ENCODE results near the gene MED22.
"Not testable (repeated sequence)": the region's sequence is repeated elsewhere in the genome, so short reads cannot be mapped to it uniquely, and the experiment has no call there.

Gene MED22

DNA sequence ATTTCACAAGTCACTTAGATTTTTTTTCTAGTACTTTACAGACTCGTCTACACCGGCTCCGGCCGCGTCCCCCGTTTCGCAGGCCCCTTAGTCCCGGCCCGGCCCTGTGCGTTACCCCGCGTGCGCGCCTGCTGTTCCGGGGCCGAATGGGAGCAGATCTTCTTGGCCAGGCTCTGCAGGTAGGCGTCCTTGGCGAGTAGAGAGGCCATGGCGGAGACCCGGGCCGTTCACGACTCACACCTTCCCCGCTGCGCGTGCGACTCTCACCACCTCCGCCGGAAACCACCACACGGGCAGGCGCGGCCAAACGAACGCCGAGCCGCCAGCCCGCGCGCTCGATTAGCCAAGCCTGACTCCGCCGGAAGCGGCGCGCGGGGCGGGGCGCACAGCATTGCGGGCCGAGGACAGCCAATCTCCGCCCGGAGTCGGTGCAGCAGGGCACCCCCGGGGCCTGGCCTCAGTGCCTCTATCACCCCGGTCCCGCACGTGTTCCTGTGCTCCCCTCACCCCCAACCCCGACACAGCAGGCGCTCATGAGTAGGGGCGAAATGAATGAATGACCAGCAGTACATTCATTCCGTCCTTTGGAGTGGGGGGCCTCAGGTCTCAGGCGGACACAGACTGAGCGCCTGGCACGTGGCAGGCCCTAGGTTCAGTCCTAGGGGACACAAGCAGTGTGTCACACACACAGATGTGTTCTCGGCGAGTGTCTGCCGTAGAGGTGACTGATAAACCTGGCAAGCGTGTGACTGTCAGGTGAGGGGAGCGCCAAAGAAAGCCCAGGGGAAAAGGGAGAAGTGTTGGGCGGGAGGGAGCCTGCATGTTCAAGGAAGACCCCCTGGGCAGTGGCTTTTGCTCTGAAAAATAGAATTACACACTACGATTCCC lies 11.8 kb downstream of the MED22 start, which contains the start of gene SURF6:
TSS of gene SURF6 (minus strand) at position 265 of the 888 bp plus-strand sequence. CDS start at position 209, 56 bp downstream.
- peak; percentile 71 for DNase-seq (ENCODE audit: low read depth in 2 of 2)

DNA sequence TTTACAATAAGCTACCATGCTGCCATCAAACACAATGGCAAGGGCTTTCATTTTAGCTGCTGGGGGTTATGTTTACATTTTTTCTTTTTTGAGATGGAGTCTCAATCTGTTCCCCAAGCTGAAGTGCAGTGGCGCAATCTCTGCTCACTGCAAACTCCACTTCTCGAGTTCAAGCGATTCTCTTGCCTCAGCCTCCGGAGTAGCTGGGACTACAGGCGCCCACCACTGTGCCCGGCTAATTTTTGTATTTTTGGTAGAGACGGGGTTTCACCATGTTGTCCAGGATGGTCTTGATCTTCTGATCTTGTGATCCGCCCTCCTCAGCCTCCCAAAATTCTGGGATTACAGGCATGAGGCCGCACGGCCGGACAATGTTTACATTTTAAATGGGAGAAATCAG lies 13.0 kb downstream of the MED22 start:
- not testable (repeated sequence) for DNase-seq (ENCODE audit: low read depth in 2 of 2)

DNA sequence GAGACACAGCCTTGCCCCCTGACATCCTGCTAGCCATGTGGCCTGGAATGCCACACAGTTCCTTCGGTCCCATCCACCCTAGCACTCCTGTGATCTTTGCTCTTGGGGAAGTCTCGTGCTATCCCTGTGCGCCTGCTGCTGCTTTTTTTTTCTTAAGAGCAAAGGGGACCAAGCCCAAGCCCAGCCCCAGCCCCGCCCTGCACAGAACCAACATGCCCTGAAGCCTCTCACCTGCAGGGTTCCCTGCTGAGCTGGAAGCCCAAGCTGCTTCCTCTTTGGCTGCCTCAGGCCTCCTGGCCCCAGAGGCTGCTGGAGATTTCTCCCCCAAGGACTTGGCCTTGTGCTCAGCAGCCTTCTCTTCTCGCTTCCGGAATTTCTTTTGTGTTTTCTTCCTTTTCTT lies 13.8 kb downstream of the MED22 start:
- DNase-seq (ENCODE audit: low read depth in 2 of 2): no peak

- DNase-seq (ENCODE audit: low read depth in 2 of 2): no peak
Observed at GRCh38 chr9:133333566-133333965, 14.4 kb downstream of the MED22 start.

DNA sequence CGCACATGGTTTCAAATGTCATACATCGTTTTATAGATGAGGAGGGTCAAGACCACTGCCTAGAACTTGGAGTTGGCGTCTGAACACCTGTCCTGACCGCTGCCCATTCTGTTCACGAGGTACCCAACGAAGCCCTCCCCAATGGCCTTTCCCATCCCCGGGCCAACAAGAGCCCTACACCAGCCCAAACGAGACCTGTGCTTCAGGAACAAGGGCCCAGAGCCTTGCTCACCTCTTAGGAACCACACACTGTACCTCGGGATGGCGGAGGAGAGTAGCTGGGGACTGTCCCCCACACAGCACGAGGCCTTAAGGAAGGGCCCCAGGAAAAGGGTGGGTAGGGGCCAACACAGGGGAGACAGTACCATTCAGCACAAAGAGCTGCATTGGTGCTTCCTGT lies 14.9 kb downstream of the MED22 start:
- DNase-seq (ENCODE audit: low read depth in 2 of 2): no peak

- no peak for DNase-seq (ENCODE audit: low read depth in 2 of 2)
Observed at GRCh38 chr9:133332381-133332730, 15.6 kb downstream of the MED22 start.

DNA sequence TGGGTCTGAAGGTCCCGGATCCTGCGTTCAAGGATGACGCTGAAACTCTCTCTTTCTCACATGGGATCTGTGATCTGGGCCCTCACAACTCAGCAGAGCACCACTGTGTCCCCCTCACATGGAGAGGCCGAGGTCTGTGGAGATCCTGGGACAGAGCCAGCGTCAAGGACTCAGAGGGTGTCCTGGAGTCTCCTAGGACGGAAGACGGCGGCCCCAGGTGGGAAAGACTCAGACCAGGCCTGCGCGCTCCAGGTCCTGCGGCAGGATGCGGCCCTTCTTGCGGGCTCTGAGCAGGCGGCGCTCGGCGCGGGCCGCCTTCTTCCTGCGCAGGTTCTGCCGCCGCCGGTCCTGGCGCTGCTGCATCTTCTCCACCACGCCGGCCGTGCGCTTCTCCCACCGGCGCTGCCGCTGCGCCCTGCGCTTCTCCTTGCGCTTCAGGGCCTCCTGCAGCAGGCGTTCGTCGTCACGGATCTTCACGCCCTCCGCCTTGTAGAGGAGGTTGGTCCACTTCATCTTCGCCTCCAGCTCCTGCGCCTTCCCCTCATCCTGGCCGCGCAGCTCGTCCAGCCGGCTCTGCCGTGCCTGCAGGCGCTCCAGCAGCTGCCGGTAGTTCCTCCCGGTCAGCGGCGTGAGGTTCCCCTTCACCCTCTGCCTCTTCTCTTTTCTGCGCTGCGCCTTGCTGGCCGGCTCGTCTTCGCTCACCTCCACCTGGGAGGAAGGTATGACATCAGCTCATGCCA lies 16.1 kb downstream of the MED22 start:
- DNase-seq (ENCODE audit: low read depth in 2 of 2): no peak

DNA sequence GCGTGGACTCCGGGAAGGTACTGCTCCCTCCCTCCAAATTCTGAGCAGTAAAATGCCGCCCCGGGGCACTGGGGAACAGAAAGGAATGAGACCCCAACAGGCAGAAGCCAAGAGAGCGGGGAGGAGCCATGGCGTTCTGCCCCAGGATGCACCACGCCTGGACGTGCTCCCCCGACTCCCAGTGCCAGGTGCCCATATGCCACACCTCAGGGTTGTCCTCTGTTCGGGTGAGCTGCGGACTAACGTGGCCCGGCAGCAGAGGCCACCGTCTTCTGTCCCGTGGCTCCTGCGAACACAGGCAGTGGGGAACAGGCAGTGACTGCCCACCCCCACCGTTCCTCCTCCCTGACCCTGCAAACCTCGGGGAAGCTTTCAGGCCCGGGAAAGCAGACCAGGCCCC lies 16.7 kb downstream of the MED22 start:
- DNase-seq (ENCODE audit: low read depth in 2 of 2): no peak

GRCh38 chr9:133329306-133330156 lies 18.4 kb downstream of the MED22 start:
- DNase-seq (ENCODE audit: low read depth in 2 of 2): not testable (repeated sequence)

- no peak for DNase-seq (ENCODE audit: low read depth in 2 of 2)
Observed at GRCh38 chr9:133327834-133328484, 20.0 kb downstream of the MED22 start.

GRCh38 chr9:133327021-133327420 lies 20.9 kb downstream of the MED22 start:
- not testable (repeated sequence) for DNase-seq (ENCODE audit: low read depth in 2 of 2)

DNA sequence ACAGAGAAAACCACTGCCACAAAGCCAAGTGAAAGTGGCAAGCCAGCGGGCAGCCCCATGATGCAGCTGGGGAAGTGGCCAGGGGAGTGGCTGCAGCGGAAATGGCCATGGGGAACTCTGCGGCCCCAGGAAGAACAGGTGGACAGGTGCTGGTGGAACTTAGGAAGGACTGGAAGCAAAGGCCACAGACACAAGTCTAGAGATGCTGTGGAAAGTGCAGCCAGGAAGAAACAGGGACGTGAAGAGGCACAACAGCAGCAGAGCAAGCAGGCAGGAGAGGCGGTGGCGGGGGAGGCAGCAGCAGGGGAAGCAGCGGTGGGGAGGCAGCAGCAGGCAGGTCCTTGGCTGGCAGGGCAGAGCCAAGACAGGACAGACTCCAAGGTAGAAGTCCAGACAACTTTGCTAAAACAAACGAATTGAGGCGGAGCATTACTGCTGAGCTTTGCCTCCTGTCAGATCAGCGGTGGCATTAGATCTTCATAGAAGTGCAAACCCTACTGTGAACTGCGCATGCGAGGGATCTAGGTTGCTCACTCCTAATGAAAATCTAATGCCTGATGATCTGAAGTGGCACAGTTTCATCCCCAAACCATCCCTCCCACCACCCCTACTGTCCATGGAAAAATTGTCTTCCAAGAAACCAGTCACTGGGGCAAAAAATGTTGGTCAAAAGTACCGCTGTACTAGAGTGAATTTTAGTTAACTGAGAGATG lies 23.8 kb downstream of the MED22 start:
- DNase-seq (ENCODE audit: low read depth in 2 of 2): no peak

GRCh38 chr9:133323211-133323610 lies 24.7 kb downstream of the MED22 start:
- no peak for DNase-seq (ENCODE audit: low read depth in 2 of 2)

GRCh38 chr9:133322701-133323100 lies 25.2 kb downstream of the MED22 start:
- DNase-seq (ENCODE audit: low read depth in 2 of 2): no peak

DNA sequence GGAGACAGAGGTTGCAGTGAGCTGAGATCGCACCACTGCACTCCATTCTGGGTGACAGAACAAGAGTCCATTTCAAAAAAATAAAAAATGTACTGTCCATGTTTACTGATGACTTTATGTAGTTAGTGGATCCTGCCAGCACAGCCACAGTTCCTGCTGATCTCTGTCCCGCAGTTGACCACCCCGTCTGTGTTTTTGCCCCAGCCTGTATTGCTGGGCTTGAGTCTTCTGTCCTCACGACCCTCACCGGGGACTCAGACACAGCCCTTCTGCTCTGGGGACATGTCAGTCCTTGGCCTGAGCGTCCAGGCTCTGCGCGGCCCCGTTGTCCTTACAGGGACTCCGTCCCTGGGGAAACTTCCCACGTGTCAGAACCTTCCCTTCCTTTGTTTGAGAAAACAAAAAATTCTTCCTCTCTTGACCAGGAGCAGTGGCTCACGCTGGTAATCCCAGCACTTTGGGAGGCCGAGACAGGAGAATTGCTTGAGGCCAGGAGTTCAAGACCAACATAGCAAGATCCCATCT lies 26.5 kb downstream of the MED22 start:
- DNase-seq (ENCODE audit: low read depth in 2 of 2): no peak

- no peak for DNase-seq (ENCODE audit: low read depth in 2 of 2)
Observed at GRCh38 chr9:133320421-133320881, 27.5 kb downstream of the MED22 start.

- DNase-seq (ENCODE audit: low read depth in 2 of 2): not testable (repeated sequence)
Observed at GRCh38 chr9:133317551-133317950, 30.4 kb downstream of the MED22 start.

DNA sequence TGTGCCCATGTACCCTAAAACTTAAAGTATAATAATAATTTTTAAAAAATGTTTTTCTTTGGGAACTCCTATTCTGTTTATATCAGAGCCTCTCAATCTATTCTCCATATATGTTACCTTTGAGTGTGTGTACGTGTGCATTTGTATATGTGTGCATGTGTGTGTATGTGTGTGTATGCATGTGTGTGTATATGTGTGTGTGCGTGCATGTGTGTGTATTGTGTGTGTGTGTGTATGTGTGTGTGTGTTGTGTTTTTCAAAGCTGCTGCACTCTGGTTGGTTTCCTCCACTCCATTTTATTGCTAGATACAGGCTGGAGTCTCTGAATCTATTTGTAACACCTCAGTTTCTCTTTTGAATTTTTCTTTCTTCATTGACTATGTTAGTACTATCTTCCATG lies 31.9 kb downstream of the MED22 start:
- DNase-seq (ENCODE audit: low read depth in 2 of 2): no peak

DNA sequence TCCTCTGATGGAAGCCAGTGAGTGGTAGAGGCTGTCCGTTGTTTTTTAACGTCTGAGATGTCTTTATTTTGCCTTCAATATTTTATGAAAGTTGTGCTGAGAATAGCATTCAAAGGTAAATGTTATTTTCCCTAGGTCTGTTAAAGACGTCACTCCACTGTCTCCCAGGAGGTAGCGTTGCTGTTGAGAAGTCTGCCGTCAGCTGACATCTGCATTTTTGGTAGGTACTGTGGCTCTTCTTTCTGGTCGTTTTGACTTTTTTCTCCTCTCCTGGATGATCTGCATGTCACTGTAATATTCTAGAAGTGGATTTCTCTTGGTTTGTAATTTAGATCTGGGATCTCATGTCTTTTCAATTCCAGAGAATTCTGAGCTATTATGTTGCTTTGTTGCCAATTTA lies 38.3 kb downstream of the MED22 start:
- DNase-seq (ENCODE audit: low read depth in 2 of 2): no peak

DNA sequence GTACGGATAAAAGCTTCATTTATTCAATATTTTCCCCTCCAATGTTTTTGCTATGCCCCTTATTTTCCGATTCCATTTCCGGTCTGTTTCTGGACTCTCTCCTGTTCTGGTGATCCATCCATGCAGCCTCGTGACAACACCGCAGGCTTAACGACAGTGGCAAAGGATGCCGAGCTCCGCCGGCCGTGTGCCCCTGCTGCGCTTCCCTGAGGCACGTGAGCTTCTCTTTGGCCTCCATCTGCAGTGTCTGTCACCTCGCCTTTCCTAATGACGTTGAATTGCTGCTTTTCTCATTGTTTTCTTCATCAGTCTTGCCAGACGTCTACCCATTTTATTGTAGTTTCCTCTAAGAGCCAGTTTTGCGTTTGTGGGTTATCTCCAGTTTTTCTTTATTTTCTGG lies 40.6 kb downstream of the MED22 start:
- DNase-seq (ENCODE audit: low read depth in 2 of 2): no peak

Data from fibroblast of skin of left quadriceps (primary cell).